ENCODE data around the gene CHCHD2.
"Not testable (repeated sequence)": the region's sequence is repeated elsewhere in the genome, so short reads cannot be mapped to it uniquely, and the experiment has no call there.

CHCHD2 gene

GRCh38 chr7:56079450-56080185 lies 26.7 kb downstream of the CHCHD2 start:
- no peak overlapping the region for H3K4me2 ChIP-seq (ENCODE audit: low read length)
- H3K4me3 ChIP-seq (ENCODE audit: low read length) = no peak overlapping the region
- no peaks in the 10 kb centered on the region for H4K20me1 ChIP-seq (ENCODE audit: insufficient read depth, low read length)
- no peak overlapping the region for H3K9ac ChIP-seq (ENCODE audit: low read length)
- no peaks in the 10 kb centered on the region for H3K4me1 ChIP-seq (ENCODE audit: low read length)
- peaks cover 31% of the 10 kb centered on the region for H3K36me3 ChIP-seq (replicated peaks; ENCODE audit: low read depth, low read length)
- no peak overlapping the region for H3K27ac ChIP-seq (ENCODE audit: low read length)
- H3K79me2 ChIP-seq (ENCODE audit: low read length) = no peaks in the 10 kb centered on the region
- H3K27me3 ChIP-seq (ENCODE audit: low read depth, low read length) = no peaks in the 10 kb centered on the region
- TF ChIP-seq CTCF (IDR thresholded peaks at IDR 0.05; ENCODE audit: low read depth, low read length) = no peak
- no peak for TF ChIP-seq EZH2phosphoT487 (IDR thresholded peaks at IDR 0.05; ENCODE audit: low read depth)
- no peak overlapping the region for H2AFZ ChIP-seq (ENCODE audit: low read depth, low read length)
- H3K9me3 ChIP-seq (ENCODE audit: insufficient read depth, low read length) = no peaks in the 10 kb centered on the region

DNA sequence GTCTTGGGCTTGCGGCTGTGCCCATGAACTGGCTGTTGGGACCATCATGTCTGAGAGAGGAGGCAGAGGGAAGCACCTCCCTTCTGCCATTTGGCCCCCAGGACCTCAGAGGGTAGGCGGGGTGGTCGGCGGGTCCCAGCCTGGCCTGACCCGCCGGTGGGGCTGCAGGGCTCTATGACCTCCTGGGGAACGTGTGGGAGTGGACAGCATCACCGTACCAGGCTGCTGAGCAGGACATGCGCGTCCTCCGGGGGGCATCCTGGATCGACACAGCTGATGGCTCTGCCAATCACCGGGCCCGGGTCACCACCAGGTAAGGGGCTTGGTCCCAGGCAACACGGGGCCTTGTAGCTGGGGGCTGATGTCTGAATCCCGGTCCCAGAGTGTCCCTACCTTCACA lies 28.1 kb downstream of the CHCHD2 start:
- H3K27me3 ChIP-seq (ENCODE audit: low read depth, low read length) = no peaks in the 10 kb centered on the region
- no peak overlapping the region for H3K9ac ChIP-seq (ENCODE audit: low read length)
- H3K4me3 ChIP-seq (ENCODE audit: low read length) = no peak overlapping the region
- H2AFZ ChIP-seq (ENCODE audit: low read depth, low read length) = no peak overlapping the region
- no peaks in the 10 kb centered on the region for H3K4me1 ChIP-seq (ENCODE audit: low read length)
- TF ChIP-seq EZH2phosphoT487 (IDR thresholded peaks at IDR 0.05; ENCODE audit: low read depth) (no peak), CTCF (IDR thresholded peaks at IDR 0.05; ENCODE audit: low read depth, low read length) (no peak)
- no peak overlapping the region for H3K4me2 ChIP-seq (ENCODE audit: low read length)
- H3K36me3 ChIP-seq (replicated peaks; ENCODE audit: low read depth, low read length) = peaks cover 33% of the 10 kb centered on the region
- no peaks in the 10 kb centered on the region for H4K20me1 ChIP-seq (ENCODE audit: insufficient read depth, low read length)
- H3K27ac ChIP-seq (ENCODE audit: low read length) = no peak overlapping the region
- no peaks in the 10 kb centered on the region for H3K79me2 ChIP-seq (ENCODE audit: low read length)
- no peaks in the 10 kb centered on the region for H3K9me3 ChIP-seq (ENCODE audit: insufficient read depth, low read length)

DNA sequence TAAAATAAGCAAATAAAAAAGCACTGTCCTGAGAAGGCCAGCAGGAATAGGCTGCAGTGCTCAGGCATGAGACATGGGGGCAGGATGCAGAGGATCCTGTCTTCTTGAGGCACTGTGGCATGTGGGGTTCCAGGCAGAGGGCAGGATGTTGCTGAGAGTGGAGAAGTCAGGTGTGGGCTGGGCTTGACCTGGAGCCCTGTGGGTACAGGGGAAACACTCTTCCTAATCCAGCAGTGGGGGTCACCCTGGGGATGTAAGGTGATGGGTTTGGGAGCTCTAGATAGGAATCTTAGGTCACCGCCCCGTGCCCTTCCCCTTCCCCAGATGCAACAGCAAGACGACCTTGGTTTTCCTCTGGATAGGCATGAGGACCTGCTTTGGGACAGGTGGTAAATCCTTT lies 28.6 kb downstream of the CHCHD2 start:
- Histone ChIP-seq H3K9ac (ENCODE audit: low read length) (no peak overlapping the region), H3K4me3 (ENCODE audit: low read length) (no peak overlapping the region), H2AFZ (ENCODE audit: low read depth, low read length) (no peak overlapping the region), H3K27me3 (ENCODE audit: low read depth, low read length) (no peaks in the 10 kb centered on the region), H3K4me2 (ENCODE audit: low read length) (no peak overlapping the region), H3K27ac (ENCODE audit: low read length) (no peak overlapping the region), H3K4me1 (ENCODE audit: low read length) (no peaks in the 10 kb centered on the region), H3K36me3 (replicated peaks; ENCODE audit: low read depth, low read length) (peaks cover 37% of the 10 kb centered on the region), H3K9me3 (ENCODE audit: insufficient read depth, low read length) (no peaks in the 10 kb centered on the region), H3K79me2 (ENCODE audit: low read length) (no peaks in the 10 kb centered on the region), H4K20me1 (ENCODE audit: insufficient read depth, low read length) (no peaks in the 10 kb centered on the region)
- TF ChIP-seq EZH2phosphoT487 (IDR thresholded peaks at IDR 0.05; ENCODE audit: low read depth) = no peak
- no peak for TF ChIP-seq CTCF (IDR thresholded peaks at IDR 0.05; ENCODE audit: low read depth, low read length)

DNA sequence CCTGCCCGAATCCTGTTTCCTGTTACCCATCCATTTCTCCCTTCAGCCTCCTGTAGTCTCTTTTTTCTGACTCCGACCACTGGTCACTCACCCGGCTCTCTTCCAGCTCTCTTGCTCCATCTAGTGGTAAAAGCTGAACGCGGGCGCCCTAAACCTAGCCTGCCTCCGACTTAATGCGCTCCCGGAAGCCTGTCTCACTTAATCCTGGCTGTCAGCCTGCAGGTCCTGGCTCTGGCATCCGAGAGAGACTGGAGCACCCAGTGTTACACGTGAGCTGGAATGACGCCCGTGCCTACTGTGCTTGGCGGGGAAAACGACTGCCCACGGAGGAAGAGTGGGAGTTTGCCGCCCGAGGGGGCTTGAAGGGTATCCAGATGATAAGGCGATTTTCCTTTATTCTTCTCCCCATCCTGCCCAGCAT lies 31.9 kb downstream of the CHCHD2 start:
- Histone ChIP-seq H3K9ac (ENCODE audit: low read length) (no peak overlapping the region), H3K4me1 (ENCODE audit: low read length) (no peaks in the 10 kb centered on the region), H3K79me2 (ENCODE audit: low read length) (no peaks in the 10 kb centered on the region), H3K4me3 (ENCODE audit: low read length) (no peak overlapping the region), H3K27ac (ENCODE audit: low read length) (no peak overlapping the region), H3K9me3 (ENCODE audit: insufficient read depth, low read length) (no peaks in the 10 kb centered on the region), H4K20me1 (ENCODE audit: insufficient read depth, low read length) (no peaks in the 10 kb centered on the region), H3K4me2 (ENCODE audit: low read length) (no peak overlapping the region), H3K36me3 (replicated peaks; ENCODE audit: low read depth, low read length) (peaks cover 43% of the 10 kb centered on the region), H3K27me3 (ENCODE audit: low read depth, low read length) (no peaks in the 10 kb centered on the region), H2AFZ (ENCODE audit: low read depth, low read length) (no peak overlapping the region)
- peak; percentile 85 for TF ChIP-seq CTCF (IDR thresholded peaks at IDR 0.05; ENCODE audit: low read depth, low read length)
- TF ChIP-seq EZH2phosphoT487 (IDR thresholded peaks at IDR 0.05; ENCODE audit: low read depth) = no peak

DNA sequence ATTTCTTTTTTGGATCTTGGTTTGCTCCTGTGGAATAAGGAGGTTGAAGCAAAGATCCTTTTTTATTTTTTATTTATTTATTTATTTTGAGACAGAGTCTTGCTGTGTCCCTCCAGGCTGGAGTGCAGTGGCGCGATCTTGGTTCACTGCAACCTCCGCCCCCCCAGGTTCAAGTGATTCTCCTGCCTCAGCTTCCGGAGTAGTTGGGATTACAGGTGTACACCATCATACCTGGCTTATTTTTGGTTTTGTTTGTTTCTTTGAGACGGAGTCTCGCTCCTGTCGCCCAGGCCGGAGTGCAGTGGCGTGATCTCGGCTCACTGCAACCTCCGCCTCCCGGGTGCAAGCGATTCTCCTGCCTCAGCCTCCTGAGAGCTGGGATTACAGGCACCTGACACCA lies 39.9 kb downstream of the CHCHD2 start:
- not testable (repeated sequence) for H3K9ac ChIP-seq (ENCODE audit: low read length); H3K9me3 ChIP-seq (ENCODE audit: insufficient read depth, low read length); H3K27me3 ChIP-seq (ENCODE audit: low read depth, low read length); H4K20me1 ChIP-seq (ENCODE audit: insufficient read depth, low read length); H3K4me3 ChIP-seq (ENCODE audit: low read length); H2AFZ ChIP-seq (ENCODE audit: low read depth, low read length); H3K4me2 ChIP-seq (ENCODE audit: low read length); H3K27ac ChIP-seq (ENCODE audit: low read length)
- Histone ChIP-seq H3K79me2 (ENCODE audit: low read length) (peaks cover 34% of the 10 kb centered on the region), H3K4me1 (ENCODE audit: low read length) (peaks cover 13% of the 10 kb centered on the region; the same call in 1 of the 2 replicates), H3K36me3 (replicated peaks; ENCODE audit: low read depth, low read length) (peaks cover 16% of the 10 kb centered on the region)
